NCI-H1417 (cell line): ENCODE measurements around the gene KCNJ3.
"Not testable (repeated sequence)": the region's sequence is repeated elsewhere in the genome, so short reads cannot be mapped to it uniquely, and the experiment has no call there.

Experiments
- DNase-seq, 3 experiments: peaks; one replicate each; lab custom pipeline; 2025; lab: John Stamatoyannopoulos, UW

KCNJ3 gene

GRCh38 chr2:154846842-154847241, 148.3 kb downstream of the KCNJ3 start:
- no peak for DNase-seq

GRCh38 chr2:154849482-154849881, 151.0 kb downstream of the KCNJ3 start:
- no peak for DNase-seq

GRCh38 chr2:154850532-154850931, 152.0 kb downstream of the KCNJ3 start:
- no peak for DNase-seq

- no peak for DNase-seq
These were observed 156.6 kb downstream of the KCNJ3 start for GRCh38 chr2:154855138-154855537.

GRCh38 chr2:154867151-154867550, 168.7 kb downstream of the KCNJ3 start:
- DNase-seq, result not testable (repeated sequence)

- DNase-seq, result no peak
These were observed 177.5 kb downstream of the KCNJ3 start for GRCh38 chr2:154875999-154876398.

GRCh38 chr2:154882725-154883124, 184.2 kb downstream of the KCNJ3 start:
- no peak for DNase-seq

GRCh38 chr2:154886316-154886715, 187.8 kb downstream of the KCNJ3 start:
- DNase-seq, result no peak

GRCh38 chr2:154898269-154898668, 199.8 kb downstream of the KCNJ3 start:
- DNase-seq, result no peak

- no peak for DNase-seq
These were observed 202.6 kb downstream of the KCNJ3 start for GRCh38 chr2:154901063-154901462.
